IMR-90 (cell line): ENCODE data around the gene ACOT12. TPM values are rescaled to one million over a fixed set of nuclear protein-coding genes. Genes with fewer than 3 reads are reported as not detected.
A peak's percentile ranks its signal among the peaks of the same experiment; 100 is the strongest.

Experiments used
- ATAC-seq: fragments of 200-7000 bp; cut with Tn5 transposase; 2 replicates; pipeline ENCODE4 v1.9.1; 2020; ENCODE audit warnings: low read depth, mild to moderate bottlenecking, moderate library complexity
- BruUV-seq: library from RNA; stranded (reverse); fragments of 400-500 nt; replicated peaks from 2 replicates; lab custom pipeline; 2021; lab: Mats Ljungman, UMichigan
- CTCF ChIA-PET: fragments of 300-600 bp; formaldehyde crosslinking; extraction: SDS; loops from one replicate; lab custom pipeline; 2021; ENCODE audit warnings: antibody characterized with exemption; lab: Yijun Ruan, JAX
- POLR2A ChIA-PET: fragments of 300-600 bp; sonication (Branson Sonifier 250); formaldehyde crosslinking; loops from one replicate; lab custom pipeline; 2022; ENCODE audit warnings: antibody characterized with exemption; ENCODE audit not compliant: unreplicated experiment; lab: Charles Lee
- DNase-seq: peaks from one replicate; pipeline ENCODE4 v3.0.0; 2013
- H2AFZ ChIP-seq: replicated peaks from 2 replicates; pipeline ENCODE3; 2013; ENCODE audit warnings: low read length, mild to moderate bottlenecking; ENCODE audit not compliant: poor library complexity
- H2AK5ac ChIP-seq: 2 replicates; pipeline ENCODE4 v1.6.1; 2013; ENCODE audit warnings: low read depth, low read length, inconsistent platforms
- H2AK9ac ChIP-seq: replicated peaks from 2 replicates; pipeline ENCODE3; 2013; ENCODE audit warnings: mild to moderate bottlenecking, low read depth, low read length, moderate library complexity; ENCODE audit not compliant: poor library complexity
- H2BK120ac ChIP-seq: 2 replicates; pipeline ENCODE4 v1.6.1; 2013; ENCODE audit warnings: low read depth, low read length, inconsistent platforms
- H2BK15ac ChIP-seq: 3 replicates; pipeline ENCODE4 v1.6.1; 2013; ENCODE audit warnings: low read depth, low read length, inconsistent platforms
- H2BK20ac ChIP-seq: 2 replicates; pipeline ENCODE4 v1.6.1; 2013; ENCODE audit warnings: low read depth, mild to moderate bottlenecking, inconsistent platforms, low read length, moderate library complexity
- H2BK5ac ChIP-seq: 2 replicates; pipeline ENCODE4 v1.6.1; 2013; ENCODE audit warnings: mild to moderate bottlenecking, low read depth, low read length, inconsistent platforms; ENCODE audit not compliant: poor library complexity, severe bottlenecking
- H3K14ac ChIP-seq: replicated peaks from 2 replicates; pipeline ENCODE4 v1.6.1; 2013; ENCODE audit warnings: low read depth, low read length, inconsistent platforms
- H3K18ac ChIP-seq: 2 replicates; pipeline ENCODE4 v1.6.1; 2013; ENCODE audit warnings: low read depth, low read length, control low read depth
- H3K23ac ChIP-seq: 2 replicates; pipeline ENCODE4 v1.6.1; 2013; ENCODE audit warnings: low read depth, low read length, inconsistent platforms
- H3K27ac ChIP-seq: 2 replicates; pipeline ENCODE4 v1.5.1; 2013; ENCODE audit warnings: mild to moderate bottlenecking, control low read depth, low read length; ENCODE audit not compliant: insufficient read depth
- H3K27me3 ChIP-seq: 2 replicates; pipeline ENCODE4 v1.6.1; 2013; ENCODE audit warnings: low read length; ENCODE audit not compliant: control insufficient read depth, insufficient read depth
- H3K36me3 ChIP-seq: 2 replicates; pipeline ENCODE4 v1.6.1; 2013; ENCODE audit warnings: low read length, mixed read lengths; ENCODE audit not compliant: control insufficient read depth, insufficient read depth
- H3K4ac ChIP-seq: 2 replicates; pipeline ENCODE4 v1.6.1; 2013; ENCODE audit warnings: low read depth, low read length, inconsistent platforms
- H3K4me1 ChIP-seq: 2 replicates; pipeline ENCODE4 v1.6.1; 2013; ENCODE audit warnings: low read length, mixed read lengths; ENCODE audit not compliant: control insufficient read depth, insufficient read depth
- H3K4me2 ChIP-seq: 2 replicates; pipeline ENCODE4 v1.6.1; 2013; ENCODE audit warnings: low read depth, mild to moderate bottlenecking, control low read depth, low read length, moderate library complexity
- H3K4me3 ChIP-seq: 2 replicates; pipeline ENCODE4 v1.5.1; 2013; ENCODE audit warnings: low read depth, mild to moderate bottlenecking, control low read depth, low read length, moderate library complexity; ENCODE audit not compliant: insufficient read depth
- H3K56ac ChIP-seq: 2 replicates; pipeline ENCODE4 v1.6.1; 2013; ENCODE audit warnings: low read length, inconsistent platforms; ENCODE audit not compliant: insufficient read depth; ENCODE audit errors: extremely low read depth
- H3K79me1 ChIP-seq, 2 experiments: 2 replicates each; pipeline ENCODE4 v1.6.1; 2013; ENCODE audit warnings: low read length in 2 of 2, inconsistent platforms in 1 of 2, low read depth in 1 of 2
- H3K9ac ChIP-seq: 2 replicates; pipeline ENCODE4 v1.6.1; 2013; ENCODE audit warnings: low read depth, low read length, control low read depth
- H3K9me1 ChIP-seq: 2 replicates; pipeline ENCODE4 v1.6.1; 2013; ENCODE audit warnings: low read length, inconsistent platforms; ENCODE audit not compliant: insufficient read depth
- H3K9me3 ChIP-seq: 2 replicates; pipeline ENCODE4 v1.6.1; 2013; ENCODE audit warnings: low read length; ENCODE audit not compliant: control insufficient read depth, insufficient read depth
- H4K20me1 ChIP-seq: 2 replicates; pipeline ENCODE4 v1.6.1; 2013; ENCODE audit warnings: low read length, inconsistent platforms; ENCODE audit not compliant: insufficient read depth
- H4K5ac ChIP-seq: 2 replicates; pipeline ENCODE4 v1.6.1; 2013; ENCODE audit warnings: mild to moderate bottlenecking, low read depth, low read length, control low read depth
- H4K8ac ChIP-seq, 2 experiments: 2 replicates each; pipeline ENCODE4 v1.6.1; 2013; ENCODE audit warnings: low read depth in 2 of 2, low read length in 2 of 2, control low read depth in 1 of 2, inconsistent platforms in 1 of 2
- H4K91ac ChIP-seq: 2 replicates; pipeline ENCODE4 v1.6.1; 2013; ENCODE audit warnings: low read depth, low read length, inconsistent platforms; ENCODE audit not compliant: insufficient read depth
- BHLHE40 ChIP-seq: fragments of 150-350 bp; IDR thresholded peaks from 2 replicates; pipeline ENCODE4 v1.6.1; 2016; ENCODE audit warnings: mild to moderate bottlenecking, low read depth, low read length
- CEBPB ChIP-seq: IDR thresholded peaks from 2 replicates; pipeline ENCODE4 v1.6.1; 2012; ENCODE audit warnings: low read depth, low read length, improper control_type of control experiment
- CHD1 ChIP-seq: IDR thresholded peaks from 2 replicates; pipeline ENCODE4 v1.6.1; 2012; ENCODE audit warnings: low read depth, low read length, improper control_type of control experiment
- CTCF ChIP-seq: conservative IDR thresholded peaks from 2 replicates; pipeline ENCODE4 v1.5.1; 2012; ENCODE audit warnings: mild to moderate bottlenecking, low read depth, low read length, improper control_type of control experiment
- FOS ChIP-seq: fragments of 150-350 bp; IDR thresholded peaks from 2 replicates; pipeline ENCODE4 v1.6.1; 2016; ENCODE audit warnings: low read depth, low read length
- MXI1 ChIP-seq: IDR thresholded peaks from 2 replicates; pipeline ENCODE4 v1.6.1; 2012; ENCODE audit warnings: low read depth, mild to moderate bottlenecking, low read length, moderate library complexity, borderline replicate concordance
- NFE2L2 ChIP-seq: fragments of 150-350 bp; IDR thresholded peaks from 2 replicates; pipeline ENCODE4 v1.6.1; 2016; ENCODE audit warnings: low read depth, mild to moderate bottlenecking, low read length
- POLR2A ChIP-seq: IDR thresholded peaks from 2 replicates; pipeline ENCODE4 v1.6.1; 2012; ENCODE audit warnings: mild to moderate bottlenecking, low read depth, low read length
- RCOR1 ChIP-seq: IDR thresholded peaks from 2 replicates; pipeline ENCODE4 v1.6.1; 2012; ENCODE audit warnings: mild to moderate bottlenecking, low read length, improper control_type of control experiment; ENCODE audit not compliant: insufficient replicate concordance
- RFX5 ChIP-seq: IDR thresholded peaks from 2 replicates; pipeline ENCODE4 v1.8.0; 2012; ENCODE audit warnings: low read depth, mild to moderate bottlenecking, low read length, moderate library complexity
- SMC3 ChIP-seq: fragments of 150-350 bp; IDR thresholded peaks from 2 replicates; pipeline ENCODE4 v1.6.1; 2016; ENCODE audit warnings: low read depth, mild to moderate bottlenecking, antibody characterized with exemption, low read length, moderate library complexity
- USF2 ChIP-seq: fragments of 150-350 bp; IDR thresholded peaks from 2 replicates; pipeline ENCODE4 v1.6.1; 2017; ENCODE audit warnings: mild to moderate bottlenecking, antibody characterized with exemption, low read length, low read depth
- WGBS, 2 experiments: methylation state at CpG; one replicate each; pipeline versions ENCODE4 v1.1.5 to v1.1.7; 2013; ENCODE audit warnings: missing lambda C conversion rate in 2 of 2; ENCODE audit not compliant: insufficient read length in 1 of 2; ENCODE audit errors: extremely low coverage in 2 of 2; 5-methylcytosine and 5-hydroxymethylcytosine counted together
- dilution Hi-C: fragments of 300-500 bp; cut with HindIII; formaldehyde crosslinking; loops from one replicate; pipeline ENCODE4 v1.14.3; 2018; ENCODE audit warnings: low sequenced_read_pairs; ENCODE audit not compliant: unreplicated experiment
- in situ Hi-C: fragments of 300-500 bp; cut with MboI; formaldehyde crosslinking; loops from 3 replicates; pipeline ENCODE4 v1.14.3; 2019; ENCODE audit warnings: low sequenced_read_pairs, inconsistent platforms, mixed read lengths
- intact Hi-C: fragments of 100-400 bp; cut with micrococcal nuclease; formaldehyde crosslinking; loops from 2 replicates; pipeline ENCODE4 v1.10.0; 2022
- polyA plus RNA-seq, 3 experiments: library from polyadenylated mRNA; depleted of rRNA; stranded (reverse); fragments of >200 nt; gene quantifications; 2 replicates each; pipeline ENCODE4 v1.2.3, GENCODE V29; 2012; ENCODE audit warnings: low replicate concordance in 1 of 3
- total RNA-seq: library from RNA; depleted of rRNA; stranded (reverse); fragments of >200 nt; gene quantifications from 2 replicates; pipeline ENCODE4 v1.2.3, GENCODE V29; 2012

The ACOT12 gene
- total and polyA plus RNA-seq, 2 of the 4 experiments (the other 2 are of a cell fraction): not detected

- intact Hi-C loops: loop anchor here (1.0 to 10.0 kb wide), 5 partner anchors 119 to 866 kb away; partner anchors contain the start of gene SSBP2
- H3K9me3 ChIP-seq: no peaks in the 10 kb centered on the region
- H3K4me3 ChIP-seq: peak overlapping the region; percentile 61
- H3K4me1 ChIP-seq: peaks cover 4% of the 10 kb centered on the region
- WGBS, 2 experiments: no CpG with 5 or more reads among the region's 2 CpGs
- H2BK120ac ChIP-seq: peak overlapping the region; percentile 90; the same call in 1 of the 2 replicates
- BruUV-seq: TSS peak; percentile 72
- peaks cover 14 to 57% of the 10 kb centered on the region in 2 experiments for H3K79me1 ChIP-seq
- dilution Hi-C loops: no loop called here
- H3K4me2 ChIP-seq: peak overlapping the region; percentile 77
- peak overlapping the region; percentile 99 for H3K14ac ChIP-seq
- peak overlapping the region; percentile 97 for H3K23ac ChIP-seq
- ChIA-PET POLR2A (no interaction called here), CTCF (no interaction called here)
- H3K4ac ChIP-seq: peak overlapping the region; percentile 98
- peak overlapping the region; percentile 81 for H2BK5ac ChIP-seq
- peak overlapping the region; percentile 93 for H4K5ac ChIP-seq
- no peaks in the 10 kb centered on the region for H4K20me1 ChIP-seq
- H3K9ac ChIP-seq: peak overlapping the region; percentile 95
- peak overlapping the region; percentile 99 for H2AFZ ChIP-seq
- TF ChIP-seq CHD1: no peak
- TF ChIP-seq RFX5: no peak
- no peak for TF ChIP-seq MXI1
- no peak for TF ChIP-seq SMC3
- no peak for TF ChIP-seq POLR2A
- no peak for TF ChIP-seq RCOR1
- no peak for TF ChIP-seq NFE2L2
- no peak for TF ChIP-seq CTCF
- TF ChIP-seq USF2: no peak
- TF ChIP-seq FOS: no peak
- no peak for TF ChIP-seq BHLHE40
- no peak for TF ChIP-seq CEBPB
- DNase-seq (no peak), ATAC-seq (no peak)
- peak overlapping the region; percentile 91 for H4K91ac ChIP-seq
- H3K27me3 ChIP-seq: no peaks in the 10 kb centered on the region
- H3K18ac ChIP-seq: no peak overlapping the region; the same call in 1 of the 2 replicates
- peak overlapping the region; percentile 89 for H3K56ac ChIP-seq
- H4K8ac ChIP-seq: peak overlapping the region; percentile 66 to 99
- H3K36me3 ChIP-seq: peaks cover 2% of the 10 kb centered on the region
- H2AK5ac ChIP-seq: no peak overlapping the region; the same call in 1 of the 2 replicates
- H2AK9ac ChIP-seq: peak overlapping the region; percentile 98
- no peak overlapping the region for H2BK20ac ChIP-seq
- H3K9me1 ChIP-seq: peaks cover 3% of the 10 kb centered on the region; the same call in 1 of the 2 replicates
- H2BK15ac ChIP-seq: no peak overlapping the region; the same call in 2 of the 3 replicates
- H3K27ac ChIP-seq: peak overlapping the region; percentile 91
- in situ Hi-C loops: no loop called here
These were observed 93.0 kb downstream of the ACOT12 start for GRCh38 chr5:81300921-81301270.
